Chondrocyte (in vitro differentiated cells): ENCODE data around the gene GPR176. TPM values are rescaled to one million over a fixed set of nuclear protein-coding genes. Genes with fewer than 3 reads are reported as not detected.

ENCODE experiments used
- DNase-seq: peaks from one replicate; pipeline ENCODE4 v3.0.0; 2021; ENCODE audit warnings: mixed read lengths, low spot score
- H3K27ac Mint-ChIP-seq: one replicate; pipeline ENCODE4 v1.8.0; 2021; ENCODE audit warnings: mild to moderate bottlenecking, moderate library complexity, mixed read lengths; ENCODE audit not compliant: unreplicated experiment
- H3K27me3 Mint-ChIP-seq: 2 replicates; pipeline ENCODE4 v1.8.0; 2021; ENCODE audit warnings: low read depth, mixed read lengths
- H3K36me3 Mint-ChIP-seq: 2 replicates; pipeline ENCODE4 v1.8.0; 2021; ENCODE audit warnings: low read depth, mixed read lengths
- H3K4me1 Mint-ChIP-seq: 2 replicates; pipeline ENCODE4 v1.8.0; 2021; ENCODE audit warnings: low read depth, mild to moderate bottlenecking, mixed read lengths
- H3K4me3 Mint-ChIP-seq: one replicate; pipeline ENCODE4 v1.8.0; 2021; ENCODE audit warnings: mild to moderate bottlenecking, moderate library complexity, mixed read lengths; ENCODE audit not compliant: unreplicated experiment
- H3K9me3 Mint-ChIP-seq: 2 replicates; pipeline ENCODE4 v1.8.0; 2021; ENCODE audit warnings: low read depth, mixed read lengths
- CTCF ChIP-seq: fragments of 200-600 bp; sonication (generic); IDR thresholded peaks from 2 replicates; pipeline ENCODE4 v1.5.0; 2021; ENCODE audit warnings: antibody characterized with exemption, mild to moderate bottlenecking, moderate library complexity
- total RNA-seq: library from RNA; stranded (reverse); gene quantifications from 3 replicates; pipeline ENCODE4 v1.2.1, GENCODE V29; 2021

Gene GPR176
- total RNA-seq, 1 donor from 2014 or later = 31.1 TPM

DNA sequence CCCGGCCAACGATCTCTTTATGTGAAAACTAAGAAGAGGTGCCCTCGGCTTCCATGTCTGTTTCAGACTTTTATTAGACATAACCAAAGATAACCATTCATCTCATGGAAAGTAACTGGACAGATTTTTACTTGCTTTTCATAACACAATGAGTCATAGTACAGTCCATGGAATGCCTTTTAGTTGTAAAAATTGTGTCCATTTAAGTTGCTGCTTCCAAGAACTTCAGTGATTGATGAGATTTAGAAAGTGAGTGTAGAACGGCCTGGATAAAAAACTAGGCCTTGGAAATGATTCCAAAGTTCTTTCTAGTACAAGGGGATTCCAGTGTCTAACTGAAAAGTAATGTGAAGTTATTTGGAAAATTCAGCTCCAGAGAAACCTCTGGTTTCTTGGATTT, 24.7 kb upstream of the GPR176 start:
- Mint-ChIP-seq H3K36me3 (peaks cover 47% of the 10 kb centered on the region), H3K9me3 (peaks cover 3% of the 10 kb centered on the region), H3K4me1 (peaks cover 33% of the 10 kb centered on the region), H3K4me3 (no peak overlapping the region), H3K27ac (peak overlapping the region; percentile 82), H3K27me3 (no peaks in the 10 kb centered on the region)
- no peak for TF ChIP-seq CTCF
- DNase-seq = no peak

DNA sequence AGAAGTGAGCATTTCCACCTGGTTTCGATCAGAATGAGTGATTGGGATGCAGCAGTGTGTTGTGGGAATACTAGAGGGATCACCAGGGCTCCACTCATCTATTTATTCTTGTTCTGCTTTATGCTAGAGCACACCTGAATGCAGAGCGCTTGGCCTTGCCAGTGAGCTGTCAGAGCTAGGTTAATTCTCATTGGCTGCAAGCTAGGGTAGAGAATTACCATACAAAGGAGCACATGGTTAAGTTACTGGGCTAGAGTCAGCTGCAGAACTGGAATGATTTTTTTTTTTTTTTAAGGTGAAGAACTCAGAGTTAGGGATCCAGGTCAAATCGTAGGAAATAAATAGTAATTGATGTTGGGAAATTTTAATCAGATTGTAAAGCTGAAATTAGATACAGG, 22.7 kb upstream of the GPR176 start:
- Mint-ChIP-seq H3K4me3 (no peak overlapping the region), H3K36me3 (peaks cover 43% of the 10 kb centered on the region), H3K27ac (peak overlapping the region; percentile 73), H3K27me3 (no peaks in the 10 kb centered on the region), H3K4me1 (peaks cover 50% of the 10 kb centered on the region), H3K9me3 (peaks cover 3% of the 10 kb centered on the region)
- TF ChIP-seq CTCF = no peak
- DNase-seq = no peak

DNA sequence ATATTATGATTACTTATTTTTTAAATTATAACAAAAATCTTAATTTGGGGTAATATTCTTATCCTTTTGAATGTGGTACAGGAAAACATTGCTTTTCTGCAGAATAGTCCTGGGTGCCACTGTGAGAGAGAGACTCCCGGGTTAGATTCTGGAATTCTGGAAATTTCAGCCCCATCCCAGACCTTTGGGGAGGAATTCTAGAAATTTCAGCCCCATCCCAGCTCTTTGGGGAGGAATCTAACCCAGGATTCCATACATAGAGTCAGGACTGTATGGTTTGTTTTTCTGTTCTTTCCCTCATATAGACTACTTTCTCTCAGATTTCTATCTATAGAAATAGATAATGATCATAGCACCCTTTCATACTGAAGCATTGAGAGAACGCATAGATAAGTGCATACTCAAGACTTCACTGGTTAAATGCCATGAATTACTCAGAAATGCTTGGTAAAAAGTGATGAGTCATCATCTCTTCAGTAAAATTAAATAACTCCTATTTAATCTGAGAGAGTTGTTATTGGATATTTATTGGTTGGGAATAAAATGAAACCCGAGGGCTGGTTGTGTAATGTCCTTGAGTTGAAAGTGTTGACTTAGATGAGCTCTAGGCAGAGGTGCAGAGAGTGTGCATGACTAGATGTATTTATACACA, 22.2 kb upstream of the GPR176 start:
- no peaks in the 10 kb centered on the region for H3K27me3 Mint-ChIP-seq
- H3K27ac Mint-ChIP-seq = peak overlapping the region; percentile 73
- H3K4me3 Mint-ChIP-seq = no peak overlapping the region
- peaks cover 3% of the 10 kb centered on the region for H3K9me3 Mint-ChIP-seq
- peaks cover 41% of the 10 kb centered on the region for H3K36me3 Mint-ChIP-seq
- no peak for DNase-seq
- TF ChIP-seq CTCF = no peak
- peaks cover 52% of the 10 kb centered on the region for H3K4me1 Mint-ChIP-seq

DNA sequence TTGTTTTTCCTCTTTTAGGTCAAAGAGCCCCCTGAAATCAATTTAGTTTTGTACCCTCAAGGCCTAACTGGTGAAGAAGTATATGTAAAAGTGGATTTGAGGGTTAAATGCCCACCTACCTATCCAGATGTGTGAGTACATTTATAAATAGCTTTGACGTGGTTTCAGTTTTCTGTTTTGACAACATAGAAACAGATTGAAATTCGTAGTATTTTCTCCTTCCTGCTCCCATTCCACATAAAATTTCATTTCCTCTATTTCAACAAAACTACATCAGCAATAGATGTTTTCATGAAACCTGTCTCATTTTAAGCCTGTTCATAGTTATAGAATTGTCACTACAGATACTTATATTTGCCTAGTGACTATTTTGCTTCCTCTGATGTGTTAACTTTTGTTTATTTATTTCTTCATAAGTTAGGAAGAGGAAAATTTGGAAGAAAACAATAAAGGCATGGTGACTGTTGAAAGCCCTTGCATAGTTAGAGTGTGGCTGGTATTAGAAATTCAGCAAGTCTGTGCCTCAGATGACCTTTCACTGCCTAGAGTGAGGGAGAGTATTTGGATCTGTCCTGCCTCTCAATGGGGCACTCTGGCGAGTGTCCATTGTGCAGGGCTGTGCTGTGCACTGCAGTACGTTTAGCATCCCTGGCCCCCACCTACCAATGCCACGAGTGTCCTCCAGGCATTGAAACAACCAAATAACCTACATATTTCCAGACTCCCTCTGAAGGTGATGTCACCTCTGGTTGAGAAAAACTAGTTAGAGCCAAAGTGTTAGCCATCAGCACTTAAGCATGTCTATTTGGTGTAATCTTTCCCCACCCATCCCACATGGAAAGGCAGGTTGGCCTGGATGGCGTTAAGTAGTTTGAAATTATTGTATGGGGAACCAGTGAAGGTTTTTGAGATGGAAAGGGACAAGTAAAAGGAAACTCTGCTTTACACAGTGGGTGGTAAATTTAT, 19.7 kb upstream of the GPR176 start:
- H3K36me3 Mint-ChIP-seq = peaks cover 27% of the 10 kb centered on the region
- TF ChIP-seq CTCF = no peak
- H3K9me3 Mint-ChIP-seq = peaks cover 2% of the 10 kb centered on the region
- no peak for DNase-seq
- H3K4me1 Mint-ChIP-seq = peaks cover 73% of the 10 kb centered on the region
- no peak overlapping the region for H3K4me3 Mint-ChIP-seq
- H3K27ac Mint-ChIP-seq = peak overlapping the region; percentile 78
- no peaks in the 10 kb centered on the region for H3K27me3 Mint-ChIP-seq

- H3K4me1 Mint-ChIP-seq = peaks cover 78% of the 10 kb centered on the region
- H3K27ac Mint-ChIP-seq = peak overlapping the region; percentile 90
- DNase-seq = no peak
- peak overlapping the region; percentile 49 for H3K4me3 Mint-ChIP-seq
- TF ChIP-seq CTCF = no peak
- peaks cover 6% of the 10 kb centered on the region for H3K9me3 Mint-ChIP-seq
- peaks cover 12% of the 10 kb centered on the region for H3K36me3 Mint-ChIP-seq
- H3K27me3 Mint-ChIP-seq = no peaks in the 10 kb centered on the region
Observed at GRCh38 chr15:39937696-39938095, 17.6 kb upstream of the GPR176 start.
